HuH-7 (cell line): Measurements from ENCODE around the gene ECE1.
"Not testable (repeated sequence)": the region's sequence is repeated elsewhere in the genome, so short reads cannot be mapped to it uniquely, and the experiment has no call there.

Source experiments
- DNase-seq: peaks from one replicate; pipeline ENCODE4 v3.0.0; 2011; ENCODE audit warnings: low spot score

ECE1 gene

GRCh38 chr1:21220815-21221214, 69.4 kb downstream of the ECE1 start:
- DNase-seq = no peak

DNA sequence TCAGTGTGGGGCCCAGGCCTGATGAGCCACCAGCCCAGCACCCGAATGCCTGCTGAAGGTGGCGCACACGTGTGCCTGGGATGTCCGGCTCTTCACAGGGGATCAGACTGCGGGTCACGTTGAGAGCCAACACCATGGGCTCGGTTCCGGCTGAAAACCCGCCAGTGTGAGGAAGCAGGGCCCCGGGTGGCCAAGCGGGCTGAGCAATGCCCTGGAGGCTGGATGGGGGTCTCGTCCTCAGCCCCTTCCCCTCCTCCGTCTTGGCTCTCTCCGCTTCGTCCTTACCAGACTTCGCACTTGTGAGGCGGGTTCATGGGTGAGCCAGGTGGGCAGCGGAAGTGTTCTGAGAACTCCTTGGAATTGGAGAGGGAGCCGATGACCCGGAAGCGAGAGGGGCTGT, 70.6 kb downstream of the ECE1 start:
- no peak for DNase-seq

- DNase-seq = peak; percentile 77
Observed at GRCh38 chr1:21217812-21218596, 72.3 kb downstream of the ECE1 start.

GRCh38 chr1:21216835-21217811, 73.1 kb downstream of the ECE1 start:
- DNase-seq = peak; percentile 53

- no peak for DNase-seq
Observed at GRCh38 chr1:21212126-21212525, 78.1 kb downstream of the ECE1 start.

- not testable (repeated sequence) for DNase-seq
Observed at GRCh38 chr1:21208137-21208700, 82.0 kb downstream of the ECE1 start.

GRCh38 chr1:21206117-21206516, 84.1 kb downstream of the ECE1 start:
- no peak for DNase-seq

DNA sequence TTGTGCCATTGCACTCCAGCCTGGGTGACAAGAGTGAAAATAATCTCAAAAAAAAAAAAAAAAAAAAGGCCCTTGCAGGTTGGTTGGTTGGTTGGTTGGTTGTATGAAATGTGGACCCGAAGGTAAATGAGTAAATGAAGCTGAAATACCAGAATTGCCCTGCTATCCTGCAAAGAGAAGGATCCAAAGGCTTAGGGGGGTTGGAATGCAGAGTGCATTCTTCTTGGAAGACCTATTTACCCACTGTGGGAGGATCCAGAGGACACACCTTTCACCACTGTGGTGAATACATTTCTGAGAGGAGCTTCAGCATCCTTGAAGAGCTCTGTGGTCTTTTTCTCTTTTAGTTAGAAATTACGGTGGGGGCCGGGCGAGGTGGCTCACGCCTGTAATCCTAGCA, 84.8 kb downstream of the ECE1 start:
- no peak for DNase-seq

DNA sequence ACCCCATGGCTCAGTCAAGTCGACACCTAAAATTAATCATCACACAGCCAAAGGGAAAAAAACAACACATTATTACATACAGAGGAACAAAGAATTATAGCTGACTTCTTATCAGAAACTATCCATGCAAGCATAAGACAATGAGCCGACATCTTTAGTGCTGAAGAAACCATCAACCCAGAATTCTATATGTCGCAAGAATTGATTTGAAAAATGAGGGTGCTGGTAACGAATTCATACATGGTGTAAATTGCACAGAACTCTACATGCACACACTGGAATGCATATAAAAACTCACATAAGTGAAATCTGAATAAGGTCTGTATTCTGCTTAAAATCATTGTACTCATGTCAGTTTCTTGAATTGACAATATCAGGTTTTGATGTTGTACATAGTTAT, 88.6 kb downstream of the ECE1 start:
- no peak for DNase-seq

- not testable (repeated sequence) for DNase-seq
Observed at GRCh38 chr1:21201238-21201637, 89.0 kb downstream of the ECE1 start.

DNA sequence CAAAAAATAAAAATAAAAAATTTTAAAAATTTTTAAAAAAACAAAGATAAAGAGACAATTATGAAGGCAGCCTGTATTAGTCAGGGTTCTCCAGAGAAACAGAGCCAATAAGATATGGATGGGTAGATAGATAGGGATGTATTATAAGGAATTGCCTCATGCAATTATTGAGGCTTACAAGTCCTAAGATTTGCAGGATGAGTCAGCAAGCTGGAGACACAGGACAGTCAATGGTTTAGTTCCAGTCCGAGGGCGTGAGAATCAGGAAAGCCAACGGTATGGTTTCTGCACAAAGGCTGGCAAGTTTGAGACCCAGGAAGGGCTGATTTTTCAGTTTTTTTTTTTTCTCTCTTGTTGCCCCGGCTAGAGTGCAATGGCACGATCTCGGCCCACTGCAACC, 89.5 kb downstream of the ECE1 start:
- DNase-seq = no peak

DNA sequence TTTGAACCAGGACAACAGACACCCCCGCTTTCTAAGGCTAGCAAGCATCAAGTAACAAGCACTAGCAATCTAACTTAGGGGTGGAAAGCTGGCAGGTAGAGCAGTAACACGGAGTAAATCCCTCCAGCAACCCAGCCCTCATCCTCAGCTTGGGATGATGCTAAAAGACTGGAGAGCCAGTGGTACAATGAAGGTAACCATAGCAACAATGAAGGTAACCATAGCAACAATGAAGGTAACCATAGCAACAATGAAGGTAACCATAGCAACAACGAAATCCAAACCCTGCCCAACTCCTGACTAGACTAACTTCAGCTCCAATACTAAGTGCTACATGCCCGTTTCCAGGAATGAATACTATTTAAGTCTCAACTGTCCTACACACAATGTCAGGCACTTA, 91.3 kb downstream of the ECE1 start:
- DNase-seq = no peak

GRCh38 chr1:21192871-21193270, 97.4 kb downstream of the ECE1 start:
- DNase-seq = no peak

GRCh38 chr1:21192284-21192683, 98.0 kb downstream of the ECE1 start:
- DNase-seq = no peak

DNA sequence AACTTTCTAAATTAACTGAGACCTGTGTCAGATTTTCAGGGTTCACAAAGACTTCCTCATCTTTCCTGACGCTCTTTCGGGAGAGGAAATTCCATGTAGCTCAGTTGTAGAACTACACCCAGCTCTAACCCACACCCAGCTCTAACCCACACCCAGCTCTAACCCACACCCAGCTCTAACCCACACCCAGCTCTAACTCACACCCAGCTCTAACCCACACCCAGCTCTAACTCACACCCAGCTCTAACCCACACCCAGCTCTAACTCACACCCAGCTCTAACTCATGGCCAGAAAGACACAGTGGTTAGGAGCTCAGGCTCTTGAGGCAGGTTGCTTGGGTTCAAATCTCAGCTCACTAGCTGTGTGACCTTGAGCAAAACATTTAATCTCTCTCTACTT, 99.5 kb downstream of the ECE1 start:
- DNase-seq = not testable (repeated sequence)

DNA sequence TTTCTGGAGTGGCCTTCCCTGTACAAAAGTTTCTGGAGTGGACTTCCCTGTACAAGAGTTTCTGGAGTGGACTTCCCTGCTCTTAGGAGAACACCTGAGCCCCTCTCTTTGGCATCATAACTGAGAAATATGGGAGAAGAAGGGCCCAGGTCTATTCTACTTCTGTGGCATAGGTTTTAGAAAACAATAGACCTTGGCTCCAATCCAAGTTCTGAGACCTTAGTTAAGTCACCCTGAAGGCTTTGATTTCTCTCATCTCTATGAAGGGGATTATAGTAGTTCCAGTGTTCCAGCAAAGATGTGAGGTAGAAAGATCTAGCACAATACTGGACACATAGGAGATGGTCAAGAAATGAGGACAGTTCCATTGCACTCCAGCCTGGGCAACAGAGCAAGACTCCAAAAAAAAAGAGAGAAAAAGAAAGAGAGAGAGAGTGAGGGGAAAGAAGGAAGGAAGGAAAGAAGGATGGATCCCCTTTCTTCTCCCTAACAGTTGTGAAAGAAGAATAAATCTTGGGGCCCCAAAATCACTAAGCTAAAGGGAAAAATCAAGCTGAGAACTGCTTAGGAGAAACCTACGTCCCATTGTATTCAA, 100.3 kb downstream of the ECE1 start:
- DNase-seq = no peak

- no peak for DNase-seq
Observed at GRCh38 chr1:21189421-21189820, 100.8 kb downstream of the ECE1 start.

DNA sequence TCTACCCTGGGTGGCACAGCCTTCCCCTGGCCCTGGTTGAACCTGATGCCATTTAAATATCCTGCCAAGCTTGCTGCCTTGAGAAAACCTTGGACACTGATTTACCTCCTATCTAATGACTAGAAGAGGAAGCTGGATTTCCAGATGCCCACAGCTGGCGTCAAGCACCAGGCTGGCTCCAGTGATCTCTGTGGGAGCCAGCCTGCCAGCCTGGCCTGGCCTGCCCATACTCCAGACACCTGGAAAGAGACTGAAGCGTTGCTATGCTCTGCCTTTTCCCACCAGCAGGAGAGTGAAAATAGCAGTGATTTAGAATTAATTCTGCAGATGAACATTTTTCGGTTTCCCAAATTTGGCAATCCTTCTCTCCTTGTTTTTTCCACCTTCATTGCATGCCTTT, 102.0 kb downstream of the ECE1 start:
- no peak for DNase-seq

GRCh38 chr1:21185221-21185731, 105.0 kb downstream of the ECE1 start:
- no peak for DNase-seq

GRCh38 chr1:21184276-21184675, 106.0 kb downstream of the ECE1 start:
- no peak for DNase-seq

GRCh38 chr1:21182181-21182731, 108.0 kb downstream of the ECE1 start:
- DNase-seq = no peak

DNA sequence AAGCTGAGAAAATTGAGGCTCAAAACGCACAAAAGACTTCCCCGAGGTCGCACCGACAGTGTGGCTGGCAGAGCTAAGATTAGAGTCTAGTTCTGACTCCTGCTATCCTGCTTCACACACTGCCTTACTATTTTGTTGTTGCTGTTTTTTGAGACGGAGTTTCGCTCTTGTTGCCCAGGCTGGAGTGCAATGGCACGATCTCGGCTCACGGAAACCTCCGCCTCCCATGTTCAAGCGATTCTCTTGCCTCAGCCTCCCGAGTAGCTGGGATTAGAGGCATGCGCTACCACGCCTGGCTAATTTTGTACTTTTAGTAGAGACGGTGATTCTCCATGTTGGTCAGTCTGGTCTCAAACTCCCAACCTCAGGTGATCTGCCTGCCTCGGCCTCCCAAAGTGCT, 112.0 kb downstream of the ECE1 start:
- not testable (repeated sequence) for DNase-seq
